LNCaP clone FGC (cell line): Measurements from ENCODE around the gene PCGF3.
A peak's percentile ranks its signal among the peaks of the same experiment; 100 is the strongest.

Source experiments
- DNase-seq: peaks from one replicate; pipeline ENCODE4 v3.0.0-alpha.2; 2011; ENCODE audit warnings: low read depth
- H3K4me3 ChIP-seq: 2 replicates; pipeline ENCODE4 v1.5.1; 2011; ENCODE audit warnings: mild to moderate bottlenecking, low read depth, low read length, control low read depth
- TF ChIP-seq, protein P1 (sequence below): IDR thresholded peaks from 2 replicates; pipeline ENCODE4 v1.5.1; 2012; ENCODE audit warnings: mild to moderate bottlenecking; ENCODE audit not compliant: control insufficient read depth, insufficient read depth; ENCODE audit errors: extremely low read depth

The PCGF3 gene, protein sequence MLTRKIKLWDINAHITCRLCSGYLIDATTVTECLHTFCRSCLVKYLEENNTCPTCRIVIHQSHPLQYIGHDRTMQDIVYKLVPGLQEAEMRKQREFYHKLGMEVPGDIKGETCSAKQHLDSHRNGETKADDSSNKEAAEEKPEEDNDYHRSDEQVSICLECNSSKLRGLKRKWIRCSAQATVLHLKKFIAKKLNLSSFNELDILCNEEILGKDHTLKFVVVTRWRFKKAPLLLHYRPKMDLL

DNA sequence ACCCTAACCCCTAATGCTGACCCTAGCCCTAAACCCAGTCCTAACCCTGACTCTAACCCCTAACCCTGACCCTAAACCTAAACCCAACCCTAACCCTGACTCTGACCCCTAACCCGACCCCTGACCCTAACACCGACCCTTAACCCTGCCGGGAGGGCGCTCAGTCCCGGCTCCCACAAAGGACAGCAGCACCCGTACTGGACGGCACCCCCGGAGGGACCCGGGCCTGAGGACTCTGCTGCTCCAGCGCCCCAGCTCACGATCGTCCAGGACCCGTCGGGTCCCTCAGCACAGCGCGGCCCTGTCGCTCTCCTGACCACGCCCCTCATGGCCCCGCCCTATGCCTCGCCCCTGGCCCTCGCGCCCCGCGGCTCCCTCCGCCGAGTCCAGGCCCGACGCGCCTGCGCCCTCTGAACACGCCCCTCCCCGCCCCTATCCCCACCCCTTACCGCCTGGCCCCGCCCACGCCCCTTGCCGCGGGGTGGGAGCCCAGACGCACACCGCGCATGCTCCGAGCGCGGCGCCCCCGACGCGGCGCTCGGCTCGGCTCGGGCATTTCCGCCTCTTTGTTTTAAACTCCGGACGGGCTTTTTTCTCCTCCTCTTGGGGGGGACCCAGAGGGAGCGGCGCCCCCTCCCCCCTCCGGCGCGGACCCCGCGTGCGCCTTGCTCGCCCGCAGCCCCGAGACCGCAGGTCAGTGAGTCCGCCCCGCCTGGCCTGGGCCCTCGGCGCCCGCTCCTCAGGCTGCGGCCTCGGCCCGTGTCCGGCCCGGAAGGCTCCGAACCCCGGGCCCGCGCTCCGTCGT is at the start of gene PCGF3:
Gene PCGF3 (plus strand): TSS at position 555 of the 805 bp plus-strand sequence. CDS start 27,849 bp downstream, outside the sequence.
- DNase-seq: peak; percentile 71
- H3K4me3 ChIP-seq: peak within 1 kb of the TSS; percentile 78
- TF ChIP-seq, protein P1, sequence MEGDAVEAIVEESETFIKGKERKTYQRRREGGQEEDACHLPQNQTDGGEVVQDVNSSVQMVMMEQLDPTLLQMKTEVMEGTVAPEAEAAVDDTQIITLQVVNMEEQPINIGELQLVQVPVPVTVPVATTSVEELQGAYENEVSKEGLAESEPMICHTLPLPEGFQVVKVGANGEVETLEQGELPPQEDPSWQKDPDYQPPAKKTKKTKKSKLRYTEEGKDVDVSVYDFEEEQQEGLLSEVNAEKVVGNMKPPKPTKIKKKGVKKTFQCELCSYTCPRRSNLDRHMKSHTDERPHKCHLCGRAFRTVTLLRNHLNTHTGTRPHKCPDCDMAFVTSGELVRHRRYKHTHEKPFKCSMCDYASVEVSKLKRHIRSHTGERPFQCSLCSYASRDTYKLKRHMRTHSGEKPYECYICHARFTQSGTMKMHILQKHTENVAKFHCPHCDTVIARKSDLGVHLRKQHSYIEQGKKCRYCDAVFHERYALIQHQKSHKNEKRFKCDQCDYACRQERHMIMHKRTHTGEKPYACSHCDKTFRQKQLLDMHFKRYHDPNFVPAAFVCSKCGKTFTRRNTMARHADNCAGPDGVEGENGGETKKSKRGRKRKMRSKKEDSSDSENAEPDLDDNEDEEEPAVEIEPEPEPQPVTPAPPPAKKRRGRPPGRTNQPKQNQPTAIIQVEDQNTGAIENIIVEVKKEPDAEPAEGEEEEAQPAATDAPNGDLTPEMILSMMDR: no peak

DNA sequence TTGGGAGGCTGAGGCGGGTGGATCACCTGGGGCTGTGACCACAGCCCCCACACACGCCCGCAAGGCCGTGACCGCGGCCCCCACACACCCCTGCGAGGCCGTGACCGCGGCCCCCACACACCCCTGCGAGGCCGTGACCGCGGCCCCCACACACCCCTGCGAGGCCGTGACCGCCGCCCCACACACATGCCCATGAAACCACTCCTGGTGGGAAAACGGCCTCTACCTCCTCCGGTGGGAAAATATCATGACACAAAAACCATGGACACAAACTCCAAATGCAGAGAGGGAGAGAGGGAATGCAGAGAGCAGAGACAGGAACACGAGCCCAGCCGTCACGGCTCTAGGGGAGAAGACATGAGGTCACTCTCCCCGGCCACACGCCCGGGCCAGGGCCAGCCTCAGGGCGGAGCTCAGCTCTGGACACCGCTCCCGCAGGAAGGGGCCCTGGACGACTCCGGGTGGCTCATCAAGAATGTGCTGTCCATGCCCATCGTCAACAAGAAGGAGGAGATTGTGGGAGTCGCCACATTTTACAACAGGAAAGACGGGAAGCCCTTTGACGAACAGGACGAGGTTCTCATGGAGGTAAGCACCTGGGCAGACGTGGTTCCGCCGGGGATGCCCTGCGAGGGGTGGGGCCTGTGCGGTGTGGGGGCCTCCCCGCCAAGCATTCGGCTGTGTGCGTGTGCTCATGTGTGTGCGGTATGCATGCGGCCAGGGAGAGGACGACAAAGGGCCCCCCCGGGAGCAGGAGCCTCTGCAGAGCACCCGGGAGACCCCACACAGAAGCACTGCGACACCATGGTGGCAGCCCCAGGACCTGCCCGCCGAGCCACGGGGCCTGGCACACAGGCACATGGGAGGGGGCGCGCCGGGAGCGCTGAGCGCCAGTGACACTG is 48.9 kb upstream of the PCGF3 start:
- H3K4me3 ChIP-seq: no peak overlapping the region

GRCh38 chr4:657338-657833 is 48.2 kb upstream of the PCGF3 start:
- DNase-seq: no peak
- TF ChIP-seq, protein P1: no peak
- no peak overlapping the region for H3K4me3 ChIP-seq

More for the DNA sequence above, 48.9 kb upstream of the PCGF3 start:
- DNase-seq: no peak
- TF ChIP-seq, protein P1: no peak

GRCh38 chr4:657834-658667 is 47.6 kb upstream of the PCGF3 start:
- TF ChIP-seq, protein P1: no peak
- H3K4me3 ChIP-seq: no peak overlapping the region
- no peak for DNase-seq

DNA sequence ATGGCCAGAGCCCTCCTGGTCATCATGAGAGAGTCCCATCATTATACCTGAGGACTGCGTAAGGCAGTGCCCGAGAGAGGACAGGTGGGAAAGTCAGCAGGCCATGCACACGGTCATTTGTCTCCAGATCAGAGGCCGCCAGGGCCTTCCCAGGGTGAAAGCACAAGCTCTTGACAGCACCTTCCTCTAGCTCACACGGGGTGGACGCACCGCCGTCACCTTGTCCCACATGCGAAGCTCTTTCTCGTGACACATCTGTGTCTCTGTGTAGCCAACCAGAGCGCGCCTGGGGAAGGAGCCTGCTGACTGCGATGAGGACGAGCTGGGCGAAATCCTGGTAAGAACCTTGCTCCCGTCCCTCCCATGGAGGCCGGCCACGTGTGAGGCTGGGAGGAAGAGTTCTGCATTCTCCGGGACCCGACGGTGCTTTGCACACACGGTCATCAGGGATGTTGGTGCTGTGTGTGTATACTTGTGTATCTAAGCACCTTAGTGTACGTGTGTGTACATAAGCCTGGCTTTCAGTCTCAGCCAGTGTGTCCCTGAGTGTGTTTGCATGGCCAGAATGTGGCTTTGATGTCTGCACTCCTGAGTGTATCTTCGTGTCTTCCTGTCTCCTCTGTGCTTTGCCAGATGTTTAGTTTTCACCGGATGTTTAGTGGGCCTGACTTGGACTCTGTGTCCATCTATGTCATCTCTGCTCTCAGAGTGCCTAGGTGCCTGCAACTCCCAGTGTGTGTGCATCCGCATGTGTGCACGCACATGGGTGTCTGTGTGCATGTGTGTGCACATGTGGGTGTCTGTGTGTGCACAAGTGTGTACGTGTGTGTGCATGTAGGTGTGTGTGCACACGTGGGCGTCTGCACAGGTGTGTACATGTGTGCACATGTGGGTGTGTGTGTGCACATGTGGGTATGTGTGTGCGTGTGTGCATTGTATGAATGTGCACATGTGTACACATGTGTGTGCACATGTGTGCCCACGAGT is 46.7 kb upstream of the PCGF3 start:
- TF ChIP-seq, protein P1: no peak
- DNase-seq: no peak
- H3K4me3 ChIP-seq: no peak overlapping the region
